Measurements from ENCODE around the gene TP53TG5.
A peak's percentile ranks its signal among the peaks of the same experiment; 100 is the strongest.
"Not testable (repeated sequence)": the region's sequence is repeated elsewhere in the genome, so short reads cannot be mapped to it uniquely, and the experiment has no call there.

Gene TP53TG5

DNA sequence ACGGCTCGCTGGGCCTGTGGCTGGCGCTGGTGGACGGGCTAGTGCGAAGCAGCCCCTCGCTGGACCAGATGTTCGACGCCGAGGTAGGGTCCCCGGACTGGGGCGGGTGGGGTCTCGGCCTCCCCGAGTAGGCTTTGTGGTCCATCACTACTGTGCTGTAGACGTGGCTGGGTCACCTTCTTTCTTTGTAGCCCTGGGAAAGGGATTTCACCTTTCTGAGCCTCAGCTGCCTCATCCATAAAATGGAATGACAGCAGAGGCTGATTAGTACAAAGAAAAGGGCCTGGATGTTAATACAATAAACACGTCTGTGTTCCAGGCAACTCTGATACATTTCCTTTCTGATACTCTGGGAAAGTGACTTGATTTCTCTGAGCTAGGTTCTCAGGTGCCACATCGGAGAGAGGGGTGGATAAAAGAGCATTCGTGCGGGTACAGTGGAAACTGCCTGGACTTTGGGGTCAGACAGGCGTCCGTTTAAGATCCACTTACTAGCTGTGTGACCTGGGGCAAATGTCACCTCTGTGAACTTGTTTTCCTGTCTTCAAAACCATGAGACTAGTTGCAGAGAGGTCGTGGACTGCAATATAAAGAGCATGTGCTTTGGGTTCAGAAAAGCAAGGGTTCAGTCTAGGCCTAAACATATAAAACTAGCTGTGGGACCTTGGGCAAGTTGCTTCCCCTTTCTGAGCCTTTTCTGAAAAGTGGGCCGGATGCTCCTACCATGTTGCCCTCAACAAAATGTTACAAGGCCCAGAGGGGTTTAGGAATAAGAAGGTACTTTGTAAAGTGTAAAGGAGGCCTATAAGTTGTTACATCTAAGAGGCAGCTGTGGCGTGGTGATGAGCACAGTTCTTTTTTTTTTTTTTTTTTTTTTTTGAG lies 14.3 kb downstream of the TP53TG5 start:
- DNase-seq = no peak

DNA sequence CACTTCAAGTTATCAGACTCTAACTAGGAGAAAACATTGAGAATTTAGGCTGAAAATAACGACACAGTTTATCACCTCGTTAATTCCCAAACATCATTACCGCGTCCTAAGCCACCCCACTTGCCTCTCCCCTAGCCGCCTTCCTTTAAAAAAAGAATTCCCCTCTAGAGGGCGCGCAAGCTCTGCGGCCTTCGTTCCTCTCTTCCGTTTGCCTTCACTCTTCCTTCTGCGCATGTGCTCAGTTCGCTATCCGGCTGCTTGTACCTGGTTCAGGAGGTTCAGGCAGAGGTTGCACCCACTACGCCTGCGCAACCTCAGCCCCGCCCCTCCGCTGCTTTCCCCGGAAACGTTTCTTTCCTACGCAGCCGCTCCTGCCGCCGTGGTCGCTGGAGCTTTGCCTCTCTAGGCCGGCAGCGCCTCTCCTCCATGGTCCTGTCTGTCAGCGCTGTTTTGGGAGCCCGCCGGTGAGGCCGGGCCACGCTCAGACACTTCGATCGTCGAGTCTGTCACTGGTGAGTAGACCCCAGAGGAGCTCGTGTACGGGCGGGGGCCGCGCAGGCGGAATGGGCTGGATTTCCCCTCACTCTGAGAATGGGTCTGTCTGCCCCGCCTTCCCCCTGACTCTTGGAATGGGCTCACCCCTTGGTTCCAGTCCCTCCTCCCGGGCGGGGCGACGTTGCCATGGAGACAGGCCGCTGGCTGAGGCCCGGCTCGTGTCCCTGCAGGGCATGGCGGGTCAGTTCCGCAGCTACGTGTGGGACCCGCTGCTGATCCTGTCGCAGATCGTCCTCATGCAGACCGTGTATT lies 15.1 kb downstream of the TP53TG5 start, which contains the start of gene SYS1:
Gene SYS1, plus strand, starts transcription at position 353 of the 807 bp plus-strand sequence. Its CDS starts 376 bp downstream, at position 729.
- peak; percentile 98 for DNase-seq

- no peak for DNase-seq
These were observed 16.3 kb downstream of the TP53TG5 start for GRCh38 chr20:45361793-45362192.

DNA sequence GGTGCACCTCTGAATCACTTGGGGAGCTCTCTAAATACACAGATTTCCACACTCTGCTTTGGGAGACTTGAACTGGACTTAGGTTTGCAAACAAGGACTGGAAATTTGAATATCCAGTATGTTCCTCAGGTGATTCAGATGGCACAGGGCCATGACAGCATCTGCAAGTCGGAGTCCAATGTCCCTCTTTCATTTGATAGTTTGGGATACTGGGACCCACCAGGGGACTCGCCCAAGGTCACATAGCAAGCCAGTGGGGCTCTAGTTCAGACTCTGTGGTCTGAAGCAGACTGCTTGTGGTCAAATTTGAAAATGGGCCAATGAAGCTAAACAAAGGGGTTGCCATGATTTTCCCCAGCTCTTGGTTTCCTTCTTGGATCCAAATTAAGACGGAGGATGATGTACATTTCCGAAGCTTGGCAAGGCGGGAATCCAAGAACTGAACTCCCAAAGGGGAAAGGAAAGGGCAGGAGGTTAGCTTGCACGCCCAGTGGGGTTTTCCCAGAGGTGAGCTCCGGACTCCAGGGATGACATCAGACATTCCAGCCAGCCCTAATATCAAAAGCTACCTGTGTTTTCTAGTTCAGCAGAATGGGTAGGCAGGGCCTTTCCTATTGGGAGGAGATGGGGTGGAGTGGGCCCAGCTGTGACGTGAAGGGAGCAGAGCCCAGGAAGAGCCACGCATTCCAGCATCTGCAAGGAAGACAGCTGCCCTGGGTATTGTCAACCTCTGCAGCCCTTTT lies 18.5 kb downstream of the TP53TG5 start:
- DNase-seq = no peak

GRCh38 chr20:45359069-45359405 lies 19.1 kb downstream of the TP53TG5 start:
- DNase-seq = no peak

DNA sequence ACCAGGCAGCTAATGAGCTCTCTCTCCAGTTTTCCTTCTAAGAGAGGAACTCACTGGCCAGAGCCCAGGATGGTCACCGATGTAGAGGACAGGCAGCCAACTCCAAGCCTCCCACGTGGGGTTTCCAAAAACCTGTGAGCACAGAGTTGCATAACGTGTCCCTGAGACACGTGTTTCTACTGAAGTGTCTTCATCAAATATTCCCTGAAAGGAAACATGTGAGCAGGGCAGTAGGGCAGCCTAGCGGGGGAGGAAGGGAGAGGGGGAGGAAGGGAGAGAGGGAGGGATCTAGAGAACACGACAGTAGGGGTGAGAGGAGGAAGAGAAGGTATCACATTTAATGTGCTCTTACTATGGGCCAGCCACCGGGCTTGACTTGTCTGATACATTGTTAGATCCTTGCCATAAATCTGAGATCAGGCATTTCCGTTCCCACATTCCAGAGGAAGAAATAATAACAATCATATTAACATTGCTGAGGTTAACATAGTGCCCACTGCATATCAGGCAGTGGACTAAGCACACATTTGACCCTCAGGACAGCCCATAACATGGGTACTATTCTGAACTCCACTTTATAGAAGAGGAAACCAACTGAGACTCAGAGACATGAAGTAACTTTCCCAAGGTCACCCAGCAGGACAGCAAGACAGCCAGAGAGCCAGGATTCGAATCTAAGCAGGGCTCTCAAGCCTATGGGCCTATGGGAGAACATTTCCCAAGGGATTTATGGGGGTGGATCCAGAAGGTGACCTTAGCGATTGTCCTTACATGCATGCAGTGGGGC lies 19.6 kb downstream of the TP53TG5 start:
- DNase-seq = no peak

DNA sequence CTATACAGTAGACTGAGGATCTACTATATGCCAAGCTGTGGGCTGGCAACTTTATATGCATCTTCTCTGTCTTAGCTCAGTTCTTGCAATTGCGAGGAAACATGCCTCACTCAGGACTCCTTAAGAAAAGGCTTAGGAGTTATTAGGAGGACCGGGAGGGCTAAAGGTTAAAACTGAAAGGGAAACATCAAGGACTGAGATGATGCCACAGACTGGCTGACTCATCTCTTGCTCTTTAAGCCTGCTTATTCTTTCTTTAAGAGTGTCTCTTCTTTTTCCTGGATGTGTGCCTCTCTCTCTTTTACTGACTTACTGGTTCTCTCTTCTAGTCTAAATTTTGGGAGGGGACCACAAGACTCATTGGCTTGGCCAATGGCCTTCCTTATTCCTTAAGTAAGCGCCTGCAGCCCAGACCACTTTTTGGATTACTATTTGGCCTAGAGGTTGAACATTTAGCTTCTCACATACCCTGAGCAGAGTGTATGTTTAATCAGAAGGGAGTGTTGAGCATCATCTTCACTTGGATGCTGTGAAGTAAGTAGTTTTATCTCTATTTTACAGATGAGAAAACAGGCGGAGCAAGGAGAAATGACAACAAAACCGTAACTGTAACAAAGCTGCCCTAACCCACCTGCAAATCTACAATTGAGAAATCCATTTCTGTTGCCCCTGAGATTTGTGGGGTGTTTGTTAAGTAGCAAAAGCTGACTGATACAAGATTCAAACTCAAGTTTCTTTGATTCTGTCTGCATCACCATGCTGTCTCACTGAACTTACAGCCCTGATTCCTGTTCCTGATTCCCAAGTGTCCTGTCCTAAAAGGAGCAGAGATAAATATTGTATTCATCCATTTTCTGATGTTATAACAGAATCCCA lies 22.7 kb downstream of the TP53TG5 start:
- no peak for DNase-seq

DNA sequence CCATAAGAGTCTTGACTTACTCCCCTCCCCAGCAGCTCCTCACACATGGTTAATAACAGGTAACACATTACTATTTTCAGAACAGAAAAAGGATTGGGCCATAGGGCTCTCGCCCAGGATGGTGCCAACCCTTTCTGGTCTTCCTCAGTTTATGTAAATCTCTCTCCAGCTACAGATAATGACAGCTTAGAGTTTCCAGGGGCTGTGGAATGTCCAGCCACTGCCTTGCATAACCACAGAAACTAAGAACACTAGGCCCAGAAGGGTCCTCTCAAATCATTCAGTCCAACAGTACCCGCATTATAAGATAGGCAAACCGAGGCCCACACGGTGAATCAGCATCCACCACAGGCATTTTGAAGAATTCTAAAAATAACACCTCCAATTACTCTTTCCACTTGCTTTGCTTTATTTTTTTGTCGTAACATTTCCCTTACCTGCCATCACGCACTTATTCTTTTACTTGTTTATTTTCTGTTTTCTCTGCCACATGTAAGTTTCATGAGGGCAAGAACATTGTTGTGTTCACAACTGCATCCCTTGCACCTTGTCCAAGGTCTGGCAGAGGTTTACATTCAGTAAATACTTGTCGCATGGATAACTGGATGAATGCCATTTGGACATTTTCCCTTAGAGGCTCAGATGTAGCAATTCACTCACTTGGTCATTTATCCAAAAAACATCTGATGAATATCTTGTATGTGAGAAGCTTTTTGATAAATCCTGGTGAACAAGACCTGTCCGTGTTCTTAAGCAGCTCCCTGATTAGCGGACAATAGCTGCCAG lies 23.5 kb downstream of the TP53TG5 start:
- no peak for DNase-seq

- no peak for DNase-seq
These were observed 24.4 kb downstream of the TP53TG5 start for GRCh38 chr20:45353746-45354145.

- DNase-seq = no peak
These were observed 25.4 kb downstream of the TP53TG5 start for GRCh38 chr20:45352729-45353128.

DNA sequence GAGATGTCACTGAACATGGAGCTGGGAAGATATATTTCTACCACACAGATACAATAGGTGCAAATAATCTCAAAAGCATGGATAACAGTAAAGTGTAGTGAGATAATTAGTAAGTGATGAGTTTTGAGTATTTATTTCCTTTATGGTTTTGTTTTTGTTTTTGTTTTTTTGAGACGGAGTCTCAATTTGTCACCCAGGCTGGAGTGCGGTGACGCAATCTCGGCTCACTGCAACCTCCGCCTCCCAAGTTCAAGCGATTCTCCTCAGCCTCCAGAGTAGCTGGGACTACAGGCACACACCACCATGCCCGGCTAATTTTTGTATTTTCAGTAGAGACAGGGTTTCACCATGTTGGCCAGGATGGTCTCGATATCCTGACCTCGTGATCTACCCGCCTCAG lies 27.3 kb downstream of the TP53TG5 start:
- DNase-seq = not testable (repeated sequence)

DNA sequence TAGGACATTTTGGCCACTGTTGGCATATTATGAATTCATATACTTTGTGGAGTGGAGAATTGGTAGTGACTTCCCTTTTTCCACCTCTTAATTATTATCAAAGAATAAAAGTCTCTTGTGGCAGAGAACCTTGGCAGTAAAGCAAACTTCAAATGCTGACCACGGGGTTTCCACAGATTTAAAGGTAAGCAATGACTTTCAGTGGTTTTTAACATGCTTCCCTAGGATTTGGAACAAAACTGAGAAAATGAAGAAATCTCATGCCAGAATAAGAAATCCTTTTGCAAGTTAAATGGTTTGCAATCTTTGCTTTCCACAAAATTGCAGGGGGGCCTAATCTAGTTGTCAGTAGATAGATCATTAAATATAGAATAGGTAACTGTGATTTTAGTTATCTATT lies 27.9 kb downstream of the TP53TG5 start:
- DNase-seq = no peak

DNA sequence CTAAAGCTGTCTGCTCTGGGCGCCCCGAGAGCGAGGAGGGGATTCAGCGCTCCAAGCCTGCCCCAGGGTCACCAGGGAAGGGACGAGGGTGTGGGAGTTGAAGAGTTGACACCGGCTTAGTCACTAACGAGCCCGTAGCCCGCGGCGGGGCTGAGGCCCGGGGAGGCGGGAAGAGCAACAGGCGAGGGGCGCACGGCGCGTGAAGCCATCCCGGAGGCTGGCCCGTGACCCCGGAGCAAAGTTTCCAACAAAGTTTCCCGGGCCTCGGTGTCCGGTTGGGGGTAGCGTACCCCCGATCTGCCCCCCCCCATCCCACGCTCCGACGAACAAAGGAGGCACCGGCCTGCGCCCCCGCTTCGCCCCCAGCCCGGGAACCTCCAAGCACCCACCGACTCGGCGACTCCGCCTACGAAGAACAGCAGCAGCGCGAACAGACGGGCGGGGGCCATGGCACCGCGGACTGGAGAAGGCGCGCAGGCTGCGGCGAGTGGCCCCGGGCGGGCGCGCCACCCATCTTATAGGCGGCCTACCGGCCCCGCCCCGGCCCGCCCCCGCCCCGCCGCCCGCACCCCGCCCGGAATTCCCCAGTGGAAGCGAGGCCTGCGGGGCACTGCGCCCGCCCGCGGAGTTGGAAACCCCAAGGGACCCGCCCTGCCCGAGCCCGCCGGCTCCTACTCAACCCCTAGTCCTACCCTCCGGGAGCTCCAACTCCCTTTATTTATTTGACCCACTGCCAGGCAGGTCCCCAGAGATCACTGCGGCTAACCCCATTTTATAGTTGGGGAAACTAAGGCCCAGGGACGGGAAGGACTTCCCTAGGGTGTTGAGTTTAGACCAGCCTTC lies 30.0 kb downstream of the TP53TG5 start, which contains the start of gene SDC4:
Gene SDC4, minus strand, starts transcription at position 489 of the 843 bp plus-strand sequence. Its CDS starts 40 bp downstream, at position 449.
- peak; percentile 71 for DNase-seq

- DNase-seq = no peak
These were observed 30.7 kb downstream of the TP53TG5 start for GRCh38 chr20:45347297-45347935.

- no peak for DNase-seq
These were observed 31.3 kb downstream of the TP53TG5 start for GRCh38 chr20:45346851-45347250.

GRCh38 chr20:45346291-45346718 lies 31.8 kb downstream of the TP53TG5 start:
- no peak for DNase-seq

- DNase-seq = no peak
These were observed 32.8 kb downstream of the TP53TG5 start for GRCh38 chr20:45345104-45345936.
